Jurkat, Clone E6-1 (cell line): ENCODE measurements around the gene PRODH2.

Experiments
- DNase-seq: peaks from one replicate; pipeline ENCODE4 v3.0.0-alpha.2; 2011; ENCODE audit warnings: low read depth, low spot score
- H3K4me3 ChIP-seq: 2 replicates; pipeline ENCODE4 v1.5.1; 2011; ENCODE audit warnings: mild to moderate bottlenecking, low read length, control low read depth, moderate library complexity

PRODH2 gene

GRCh38 chr19:35750167-35750566 is 62.5 kb downstream of the PRODH2 start:
- no peak overlapping the region for H3K4me3 ChIP-seq
- DNase-seq: no peak
